OCI-M2 (cell line): ENCODE measurements around the gene RIC8A.
"Not testable (repeated sequence)": the region's sequence is repeated elsewhere in the genome, so short reads cannot be mapped to it uniquely, and the experiment has no call there.

ENCODE experiments used
- DNase-seq: peaks from one replicate; lab custom pipeline; 2025; ENCODE audit not compliant: unreplicated experiment; lab: John Stamatoyannopoulos, UW

Gene RIC8A

DNA sequence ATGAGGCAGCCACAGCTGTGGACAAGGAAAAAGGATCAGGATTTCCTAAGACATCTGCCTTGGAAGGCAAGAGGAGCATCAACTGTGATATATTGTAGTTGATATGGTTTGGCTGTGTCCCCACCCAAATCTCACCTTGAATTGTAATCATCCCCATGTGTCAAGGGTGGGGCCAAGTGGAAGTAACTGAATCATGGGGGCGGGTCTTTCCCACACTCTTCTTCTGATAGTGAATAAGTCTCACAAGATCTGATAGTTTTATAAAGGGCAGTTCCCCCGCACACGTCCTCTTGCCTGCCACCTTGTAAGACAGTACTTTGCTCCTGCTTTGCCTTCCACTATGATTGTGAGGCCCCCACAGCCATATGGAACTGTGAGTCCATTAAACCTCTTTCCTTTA, 10.2 kb downstream of the RIC8A start:
- no peak for DNase-seq

DNA sequence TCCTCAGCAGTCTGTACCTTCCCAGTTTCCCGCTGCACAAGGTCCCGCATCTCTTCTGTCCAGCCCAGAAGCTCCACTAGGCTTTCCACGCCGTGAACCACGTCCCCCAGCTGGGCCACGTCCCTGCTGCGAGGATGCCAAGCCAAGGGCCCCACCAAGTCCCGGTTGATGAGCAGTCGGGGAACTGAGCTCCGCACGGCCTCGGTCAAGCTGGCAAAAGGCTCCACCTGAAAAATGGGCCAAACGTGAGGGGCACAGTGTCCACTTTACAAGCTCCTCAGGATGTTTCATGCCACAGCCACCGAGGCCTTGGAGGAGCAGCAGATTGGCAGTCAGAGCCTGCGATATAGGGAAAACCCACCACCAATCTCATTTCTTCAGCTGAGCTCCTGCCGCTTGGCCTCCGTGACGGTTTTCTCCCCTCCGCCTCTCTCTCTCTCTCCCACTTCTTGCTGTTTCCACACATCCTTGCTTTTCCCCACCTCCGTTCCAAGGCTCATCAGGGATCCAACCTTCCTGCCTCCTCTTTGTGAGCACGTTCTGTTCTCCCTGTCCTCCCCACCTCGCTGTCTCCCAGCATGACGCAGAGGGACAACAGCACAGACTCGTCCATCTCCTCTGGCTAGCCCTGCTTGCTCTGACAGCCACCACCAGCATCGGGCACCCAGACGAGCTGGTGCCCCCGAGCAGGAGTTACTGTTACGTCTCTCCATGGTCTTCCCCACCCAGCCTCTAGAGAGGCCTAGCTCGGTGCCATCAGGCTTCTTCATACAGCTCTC, 11.5 kb downstream of the RIC8A start:
- DNase-seq = no peak

GRCh38 chr11:220641-221215, 13.2 kb downstream of the RIC8A start:
- DNase-seq = not testable (repeated sequence)

DNA sequence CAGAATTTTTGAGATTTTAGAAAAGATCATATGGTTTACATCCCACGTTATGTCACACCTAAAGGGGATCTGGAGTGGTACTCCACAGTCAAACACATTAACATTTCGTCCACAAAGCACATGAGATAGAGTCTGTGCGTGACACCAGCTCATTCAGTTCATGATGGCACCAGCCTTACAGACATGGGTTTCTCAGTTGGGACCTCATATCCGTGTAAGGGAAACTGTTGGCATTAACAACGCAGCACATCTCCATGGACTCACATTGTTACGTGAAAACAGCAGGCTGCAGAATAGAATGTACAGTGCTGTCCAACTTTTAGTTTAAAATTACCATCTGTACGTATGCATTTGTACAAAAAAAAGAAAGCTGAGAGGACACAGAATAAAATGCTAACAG, 14.0 kb downstream of the RIC8A start:
- no peak for DNase-seq

- DNase-seq = no peak
Observed at GRCh38 chr11:221998-222789, 14.7 kb downstream of the RIC8A start.

DNA sequence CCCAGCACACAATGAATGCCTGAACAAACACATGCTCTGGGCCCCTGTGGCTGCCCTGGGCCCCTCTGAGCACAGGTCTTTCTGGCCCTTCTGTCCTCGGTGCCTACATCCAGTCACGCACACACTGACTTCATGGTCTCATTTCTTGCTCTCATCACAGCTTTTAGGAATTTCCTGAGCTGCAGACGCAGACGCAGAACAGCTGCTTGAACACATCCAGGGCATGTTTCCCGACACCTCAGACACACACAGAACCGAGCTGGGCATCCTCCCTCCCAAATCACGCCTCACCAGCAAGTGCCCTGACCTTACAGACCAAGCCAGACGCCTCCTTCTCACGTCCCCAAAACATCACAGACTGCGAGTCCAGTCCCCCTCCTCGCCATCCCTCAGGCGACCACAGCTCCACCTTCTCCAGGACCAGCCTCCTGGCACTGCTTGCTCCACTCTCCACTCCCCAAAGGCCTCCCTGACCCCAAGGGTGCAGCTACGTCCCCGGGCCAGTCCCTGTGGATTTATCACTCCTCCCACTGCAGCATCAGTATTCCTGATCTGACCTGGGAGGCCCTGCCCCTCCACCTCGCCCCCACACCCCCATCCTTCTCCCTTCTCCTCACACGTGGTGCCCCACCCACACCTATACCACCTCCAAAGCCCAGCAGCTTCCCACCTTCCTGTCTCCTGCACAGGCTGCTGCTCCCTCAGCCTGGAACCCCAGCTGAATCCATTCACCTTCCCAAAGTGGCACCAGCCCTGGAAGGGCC, 15.7 kb downstream of the RIC8A start:
- DNase-seq = no peak

- no peak for DNase-seq
Observed at GRCh38 chr11:223884-224283, 16.4 kb downstream of the RIC8A start.

- DNase-seq = no peak
Observed at GRCh38 chr11:224424-224823, 16.9 kb downstream of the RIC8A start.

- no peak for DNase-seq
Observed at GRCh38 chr11:225734-226453, 18.4 kb downstream of the RIC8A start.

DNA sequence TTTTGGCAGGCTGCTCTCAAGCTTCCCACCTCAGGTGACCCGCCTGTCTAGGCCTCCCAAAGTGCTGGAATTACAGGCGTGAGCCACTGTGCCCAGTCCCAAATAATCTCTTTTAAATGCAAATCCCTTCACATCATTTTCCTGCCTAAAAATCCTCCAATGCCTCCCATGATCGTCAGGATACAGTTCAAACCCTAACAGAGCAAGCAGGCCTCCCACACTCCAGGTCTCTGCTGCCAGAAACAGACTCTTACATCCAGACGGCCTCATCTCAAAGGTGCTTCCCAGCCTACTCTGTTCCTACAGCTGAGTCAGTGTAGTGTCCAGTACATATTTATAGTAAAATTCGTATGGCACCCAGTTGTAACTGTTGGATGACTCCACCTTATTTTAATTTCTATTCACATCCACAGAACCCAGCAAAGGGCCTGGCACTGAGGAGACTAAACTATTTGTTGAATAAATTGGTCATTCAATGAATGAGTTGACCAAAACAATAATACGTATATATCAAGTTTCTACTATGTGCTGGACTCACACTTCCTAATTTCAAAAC, 20.4 kb downstream of the RIC8A start:
- DNase-seq = no peak

DNA sequence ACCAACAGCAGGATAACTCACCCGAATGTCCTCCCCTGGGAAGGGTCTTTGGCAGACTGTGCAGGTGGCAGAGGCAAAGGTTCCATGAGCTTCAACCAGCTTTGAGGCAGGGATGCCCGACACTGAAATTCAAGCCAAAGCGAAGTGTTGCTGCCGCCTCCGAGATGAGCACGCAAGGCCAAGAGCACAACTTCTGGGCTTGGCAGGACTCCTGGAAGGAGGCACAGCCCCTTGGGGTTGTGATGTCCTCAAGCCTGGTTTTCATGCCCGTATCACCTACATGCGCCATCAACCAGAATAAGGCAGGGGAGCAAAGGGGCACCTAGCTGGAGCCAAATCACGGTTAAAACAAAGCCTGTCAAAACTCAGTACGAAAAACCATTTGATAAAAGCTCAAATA, 22.9 kb downstream of the RIC8A start:
- no peak for DNase-seq

DNA sequence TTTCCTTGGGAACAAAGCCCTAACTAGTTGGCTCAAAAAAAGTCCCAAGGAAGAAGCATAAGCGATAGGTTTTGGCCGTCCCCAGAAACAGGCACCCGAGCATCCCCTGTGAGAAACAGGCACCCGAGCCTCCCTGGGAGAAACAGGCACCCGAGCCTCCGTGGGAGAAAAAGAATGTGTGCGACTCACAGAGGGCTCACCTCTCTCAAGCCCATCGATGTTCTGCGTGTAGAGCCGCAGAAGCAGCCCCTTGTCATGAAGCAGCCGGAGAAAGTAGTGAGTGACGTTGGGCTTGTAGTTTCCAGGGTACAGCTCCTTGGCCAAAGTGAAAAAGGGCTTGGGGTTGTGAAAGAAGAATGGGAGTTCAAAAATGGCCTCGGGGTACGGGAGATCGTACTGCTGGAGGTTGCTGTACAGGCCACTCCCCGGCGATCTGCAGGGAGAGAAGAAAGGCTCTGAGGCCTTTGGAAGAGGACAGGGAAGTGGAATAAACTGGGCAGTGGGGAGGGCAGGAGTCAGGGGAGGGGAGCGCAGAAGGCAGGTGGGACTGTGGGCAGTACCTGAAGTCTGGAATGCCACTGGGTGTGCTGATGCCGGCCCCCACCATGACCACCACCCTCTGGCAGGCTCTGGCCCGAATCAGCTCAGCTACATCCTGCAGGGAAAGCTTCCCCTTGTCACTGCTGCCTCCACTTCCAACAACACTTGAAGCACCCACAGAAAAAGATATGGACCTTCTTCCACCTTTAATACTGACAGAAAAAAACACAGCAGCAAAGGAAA, 25.5 kb downstream of the RIC8A start:
- no peak for DNase-seq

- DNase-seq = no peak
Observed at GRCh38 chr11:235180-235579, 27.7 kb downstream of the RIC8A start.

GRCh38 chr11:235609-235996, 28.1 kb downstream of the RIC8A start:
- DNase-seq = no peak

DNA sequence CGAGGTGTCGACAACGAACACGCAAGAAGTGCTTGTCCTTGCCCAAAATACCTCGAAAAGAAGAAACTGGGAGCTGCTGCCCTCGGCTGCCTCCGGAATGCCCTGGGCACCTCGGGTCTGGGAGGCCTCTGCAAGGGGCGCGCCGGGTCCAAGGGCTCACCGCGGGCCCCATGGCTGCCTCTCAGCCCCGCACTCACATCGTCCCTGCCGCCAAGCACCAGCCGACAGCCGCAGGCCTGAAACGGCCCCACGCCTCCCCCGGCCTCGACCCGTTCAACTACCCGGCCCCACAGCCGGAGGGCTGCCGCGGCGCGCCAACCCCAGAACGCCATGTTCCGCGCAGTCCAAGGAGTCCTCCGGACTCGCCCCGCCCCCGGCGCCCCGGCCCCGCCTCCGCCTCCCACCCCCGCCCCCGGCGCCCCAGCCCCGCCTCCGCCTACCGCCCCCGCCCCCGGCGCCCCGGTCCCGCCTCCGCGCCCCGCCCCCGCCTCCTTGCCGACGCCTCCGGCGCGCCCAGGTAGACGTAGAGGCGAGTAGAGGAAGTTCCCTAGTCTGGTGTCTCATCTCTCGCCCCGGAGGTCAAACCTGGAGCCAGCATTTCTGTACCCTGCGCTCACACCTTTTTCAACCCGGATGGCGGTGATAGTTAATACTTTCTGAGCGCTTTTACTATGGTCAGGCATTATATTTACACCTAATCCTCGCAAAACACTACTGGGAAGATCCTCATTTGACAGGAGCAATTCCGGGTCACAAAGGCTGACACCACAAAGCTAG, 28.7 kb downstream of the RIC8A start, which contains the start of gene SIRT3:
TSS of gene SIRT3 (minus strand) at position 346 of the 777 bp plus-strand sequence. CDS start at position 332, 14 bp downstream.
- DNase-seq = no peak

- peak; percentile 24 for DNase-seq
Observed at GRCh38 chr11:236774-237767, 29.6 kb downstream of the RIC8A start, which contains the start of gene PSMD13. PSMD13 (plus strand) TSS chr11:236976; CDS start chr11:237050, 74 bp downstream.

DNA sequence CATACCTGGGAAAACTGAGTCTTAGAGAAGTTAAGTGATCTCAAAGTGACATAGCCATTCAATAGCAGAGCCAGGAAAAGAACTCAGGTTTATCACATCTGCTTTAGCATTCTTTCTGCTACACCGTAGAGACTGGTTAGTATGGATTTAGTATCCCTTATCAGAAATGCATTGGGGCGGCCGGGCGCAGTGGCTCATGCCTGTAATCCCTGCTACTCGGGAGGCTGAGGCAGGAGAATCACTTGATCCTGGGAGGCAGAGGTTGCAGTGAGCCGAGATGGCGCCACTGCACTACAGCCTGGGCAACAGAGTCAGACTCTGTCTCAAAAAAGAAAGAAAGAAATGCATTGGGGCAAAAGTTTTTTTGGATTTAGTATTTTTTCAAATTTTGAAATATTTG, 30.8 kb downstream of the RIC8A start:
- not testable (repeated sequence) for DNase-seq
